Activated naive CD4-positive, alpha-beta T cell treated with anti-CD3 and anti-CD28 coated beads, Interleukin-2, amount 10 ng/mL, durations not matched to agents 7 days and 5 days (primary cell): ENCODE results near the gene CCDC175.

Source experiments
- CTCF ChIA-PET: fragments of 350-600 bp; sonication (Branson Sonifier 250); formaldehyde crosslinking; loops from one replicate; lab custom pipeline; 2021; ENCODE audit warnings: antibody characterized with exemption; lab: Charles Lee
- DNase-seq: peaks from one replicate; pipeline ENCODE4 v3.0.0-alpha.2; 2020
- H3K27ac Mint-ChIP-seq: one replicate; pipeline ENCODE4 v1.8.0; 2021; ENCODE audit warnings: mild to moderate bottlenecking, moderate library complexity, mixed read lengths
- H3K27me3 Mint-ChIP-seq: one replicate; pipeline ENCODE4 v1.8.0; 2021; ENCODE audit warnings: mild to moderate bottlenecking, mixed read lengths
- H3K36me3 Mint-ChIP-seq: one replicate; pipeline ENCODE4 v1.8.0; 2021; ENCODE audit warnings: mixed read lengths
- H3K4me1 Mint-ChIP-seq: one replicate; pipeline ENCODE4 v1.8.0; 2021; ENCODE audit warnings: mixed read lengths
- H3K4me3 Mint-ChIP-seq: one replicate; pipeline ENCODE4 v1.8.0; 2021; ENCODE audit warnings: mild to moderate bottlenecking, moderate library complexity, mixed read lengths
- H3K9me3 Mint-ChIP-seq: one replicate; pipeline ENCODE4 v1.8.0; 2021; ENCODE audit warnings: mixed read lengths

The CCDC175 gene

DNA sequence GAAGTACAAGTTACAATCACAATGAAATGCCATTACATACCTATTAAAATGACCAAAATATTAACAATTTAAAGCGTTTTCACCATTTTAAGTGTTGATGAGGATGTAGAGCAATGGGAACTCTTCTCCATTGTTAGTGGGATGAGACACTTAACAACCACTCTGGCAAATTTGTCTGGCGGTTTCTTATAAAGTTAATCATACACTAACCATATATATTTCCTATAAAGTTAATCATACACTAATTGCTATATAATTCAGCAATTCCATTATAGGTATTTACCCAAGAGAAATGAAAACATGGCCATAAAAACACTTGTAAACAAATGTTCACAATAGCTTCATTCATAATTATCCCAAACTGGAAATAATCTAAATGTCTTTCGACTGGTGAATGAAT, 56.4 kb downstream of the CCDC175 start:
- Mint-ChIP-seq H3K36me3 (no peaks in the 10 kb centered on the region), H3K27ac (no peak overlapping the region), H3K4me3 (no peak overlapping the region), H3K27me3 (peaks cover 4% of the 10 kb centered on the region), H3K4me1 (no peaks in the 10 kb centered on the region), H3K9me3 (no peaks in the 10 kb centered on the region)
- CTCF ChIA-PET, result no interaction called here
- DNase-seq, result no peak

DNA sequence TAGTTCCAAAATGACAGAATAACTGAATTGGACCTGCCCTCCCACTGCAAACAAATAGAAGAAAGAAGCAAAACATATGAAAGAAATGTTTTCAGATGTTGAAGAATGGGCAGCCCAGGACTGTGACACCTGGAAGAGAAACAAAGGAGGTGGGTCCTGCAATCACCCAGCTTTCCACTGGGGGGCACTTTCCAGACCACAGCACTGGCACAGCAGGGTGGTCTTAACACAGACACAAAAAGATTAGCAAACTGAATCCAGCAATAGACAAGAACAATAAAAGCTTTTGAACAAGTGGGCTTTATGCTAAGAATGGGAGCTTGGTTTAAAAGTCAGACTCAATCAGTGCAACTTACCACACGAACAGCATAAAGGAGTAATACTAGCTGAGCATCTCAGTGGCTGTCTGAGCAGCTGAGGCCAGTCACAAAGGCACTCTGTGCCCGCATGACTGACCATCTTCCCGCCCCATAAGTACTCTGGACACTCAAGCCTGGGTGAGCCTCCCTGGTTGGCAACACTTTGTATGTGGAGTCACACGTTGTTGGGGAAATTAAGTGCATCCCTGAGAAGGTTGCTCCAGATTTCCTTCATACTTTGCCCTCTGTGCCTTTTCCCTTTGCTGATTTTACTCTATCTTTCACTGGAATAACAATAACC, 64.6 kb downstream of the CCDC175 start:
- Mint-ChIP-seq H3K9me3 (no peaks in the 10 kb centered on the region), H3K27me3 (peaks cover 4% of the 10 kb centered on the region), H3K36me3 (no peaks in the 10 kb centered on the region), H3K4me3 (no peak overlapping the region), H3K4me1 (no peaks in the 10 kb centered on the region), H3K27ac (no peak overlapping the region)
- DNase-seq, result peak; percentile 26
- CTCF ChIA-PET, result interaction anchor here (2.3 kb wide), 1 partner anchor 65 kb away, joined by 11 read pairs; the partner anchor contains the start of gene CCDC175

DNA sequence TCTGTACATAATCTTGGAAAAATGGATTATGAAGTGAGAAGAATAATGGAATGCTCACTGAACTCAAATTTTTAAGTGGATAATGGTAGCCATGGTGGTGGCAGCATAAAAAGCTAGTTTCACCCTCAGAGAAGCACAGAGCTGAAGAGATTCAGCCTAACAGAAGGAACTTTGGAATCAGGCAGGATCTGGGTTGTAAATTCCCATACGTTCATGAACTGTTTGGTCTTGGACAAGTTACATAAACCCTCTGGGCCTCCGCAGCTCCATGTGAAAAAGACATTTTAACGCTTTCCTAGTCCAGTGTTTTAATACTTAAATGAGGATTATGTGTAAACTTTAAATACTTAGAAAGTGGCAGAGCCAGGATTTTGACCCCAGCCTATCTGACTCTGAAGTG, 65.6 kb downstream of the CCDC175 start:
- H3K36me3 Mint-ChIP-seq, result no peaks in the 10 kb centered on the region
- H3K27ac Mint-ChIP-seq, result no peak overlapping the region
- no peak overlapping the region for H3K4me3 Mint-ChIP-seq
- no peaks in the 10 kb centered on the region for H3K4me1 Mint-ChIP-seq
- DNase-seq, result no peak
- H3K27me3 Mint-ChIP-seq, result peaks cover 4% of the 10 kb centered on the region
- CTCF ChIA-PET, result interaction anchor here (0.8 to 5.3 kb wide), 3 partner anchors 66 to 1166 kb away, joined by 3 to 41 read pairs (median 4); partner anchors contain the start of gene CCDC175
- no peaks in the 10 kb centered on the region for H3K9me3 Mint-ChIP-seq

DNA sequence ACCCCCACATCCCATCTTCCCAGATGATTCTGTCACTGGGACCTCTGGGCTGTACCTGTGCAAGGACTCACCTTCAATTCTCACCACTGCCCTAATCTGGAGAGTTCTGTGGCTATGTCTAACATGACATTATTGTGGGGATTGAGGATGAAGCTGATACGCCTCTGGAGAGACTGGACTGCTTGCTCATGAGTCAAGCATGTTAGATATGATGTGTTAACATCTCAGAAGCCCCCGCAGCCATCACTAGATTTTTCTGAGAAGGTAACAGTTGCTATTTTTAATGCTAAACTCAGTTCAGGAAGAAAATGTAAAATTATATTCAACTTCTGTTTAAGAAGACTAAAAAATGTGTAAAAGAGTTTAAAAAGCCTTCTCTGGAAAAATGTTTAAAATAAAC, 66.6 kb downstream of the CCDC175 start:
- CTCF ChIA-PET, result interaction anchor here (0.8 to 5.3 kb wide), 4 partner anchors 67 to 1165 kb away, joined by 3 to 41 read pairs (median 4); partner anchors contain the start of gene CCDC175
- Mint-ChIP-seq H3K4me1 (peaks cover 2% of the 10 kb centered on the region), H3K27me3 (peaks cover 4% of the 10 kb centered on the region), H3K27ac (no peak overlapping the region), H3K4me3 (no peak overlapping the region), H3K36me3 (no peaks in the 10 kb centered on the region), H3K9me3 (no peaks in the 10 kb centered on the region)
- no peak for DNase-seq

DNA sequence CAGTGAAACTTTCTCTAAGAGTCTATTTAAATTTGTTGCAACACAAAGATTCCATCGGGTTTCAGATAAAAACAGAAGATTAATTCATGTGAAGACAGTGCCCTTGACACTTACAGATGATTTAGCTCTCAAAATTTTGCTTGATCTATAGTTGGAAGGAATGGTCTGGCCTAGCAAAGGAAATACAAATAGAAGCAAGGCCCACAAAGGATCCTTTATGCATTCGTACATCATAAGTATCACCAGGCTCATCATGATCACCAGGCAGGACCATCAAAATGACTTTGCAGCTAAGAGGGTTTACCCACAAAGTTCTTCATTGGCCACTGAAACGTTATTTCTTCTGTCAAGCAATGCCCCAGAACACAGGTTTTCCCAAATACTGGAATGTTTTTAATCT, 67.5 kb downstream of the CCDC175 start:
- DNase-seq, result no peak
- Mint-ChIP-seq H3K27me3 (peaks cover 4% of the 10 kb centered on the region), H3K36me3 (no peaks in the 10 kb centered on the region), H3K27ac (no peak overlapping the region), H3K9me3 (no peaks in the 10 kb centered on the region), H3K4me1 (peaks cover 10% of the 10 kb centered on the region), H3K4me3 (no peak overlapping the region)
- CTCF ChIA-PET, result interaction anchor here (0.7 to 5.3 kb wide), 3 partner anchors 10 to 758 kb away, joined by 3 to 41 read pairs (median 3); partner anchors contain the start of gene CCDC175

DNA sequence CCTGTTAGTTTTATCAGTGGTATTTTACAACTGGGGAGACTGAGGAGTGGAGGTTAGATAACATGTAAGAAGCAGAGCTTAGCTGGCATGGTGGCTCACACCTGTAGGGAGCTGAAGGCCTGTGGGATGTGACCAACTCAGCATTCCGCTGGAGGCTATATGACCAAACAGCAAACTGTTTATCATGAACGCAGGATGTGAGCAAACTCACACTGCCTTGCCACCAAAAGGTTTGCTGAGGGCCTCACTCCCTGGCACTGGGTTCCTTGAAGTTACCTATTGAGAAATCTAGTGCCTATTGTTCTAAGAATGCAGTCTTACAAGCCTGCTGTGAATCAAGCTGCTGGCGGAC, 68.9 kb downstream of the CCDC175 start:
- Mint-ChIP-seq H3K9me3 (no peaks in the 10 kb centered on the region), H3K27ac (no peak overlapping the region), H3K4me3 (no peak overlapping the region), H3K4me1 (peaks cover 11% of the 10 kb centered on the region), H3K27me3 (no peaks in the 10 kb centered on the region), H3K36me3 (peaks cover 2% of the 10 kb centered on the region)
- CTCF ChIA-PET, result interaction anchor here (0.8 to 5.3 kb wide), 9 partner anchors 24 to 676 kb away, joined by 3 to 41 read pairs (median 3); partner anchors contain the start of genes CCDC175, JKAMP and L3HYPDH
- no peak for DNase-seq

DNA sequence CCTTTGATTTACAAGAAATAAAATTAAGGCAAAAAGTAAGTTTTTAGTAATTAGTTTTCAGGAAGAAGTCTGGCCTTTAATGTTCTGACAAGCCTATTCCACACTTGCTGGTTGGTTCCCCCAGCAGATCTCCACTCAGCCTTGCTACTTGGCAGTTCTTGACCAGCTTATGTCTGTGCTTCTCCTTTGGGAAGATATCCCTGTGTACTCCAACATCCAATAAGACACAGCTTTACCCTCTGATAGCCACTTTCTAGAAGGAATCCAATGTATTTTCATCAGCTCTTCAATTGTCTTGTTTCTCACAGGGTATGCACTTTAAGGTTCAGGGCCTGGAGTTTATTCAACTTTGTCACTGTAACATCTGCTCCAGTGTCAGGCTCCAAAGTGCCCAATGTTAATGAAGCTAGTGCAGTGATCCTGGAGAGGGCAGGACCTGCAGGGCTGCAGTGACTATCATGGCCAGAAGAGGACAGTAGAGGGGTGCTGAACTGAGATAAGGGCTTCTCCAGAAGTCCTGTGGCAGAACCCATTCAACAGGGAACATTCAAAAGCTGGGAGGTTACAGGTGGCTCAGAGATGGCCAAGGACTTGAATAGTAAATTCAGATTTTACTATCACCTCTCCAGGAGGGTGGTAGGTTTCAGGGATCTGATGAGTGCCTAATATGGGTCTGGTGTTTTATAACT, 69.4 kb downstream of the CCDC175 start:
- Mint-ChIP-seq H3K9me3 (no peaks in the 10 kb centered on the region), H3K4me3 (no peak overlapping the region), H3K27me3 (no peaks in the 10 kb centered on the region), H3K36me3 (peaks cover 2% of the 10 kb centered on the region), H3K4me1 (peaks cover 11% of the 10 kb centered on the region), H3K27ac (no peak overlapping the region)
- CTCF ChIA-PET, result interaction anchor here (0.7 to 5.3 kb wide), 11 partner anchors 23 to 677 kb away, joined by 3 to 41 read pairs (median 3); partner anchors contain the start of genes CCDC175, JKAMP and L3HYPDH
- DNase-seq, result peak; percentile 73

DNA sequence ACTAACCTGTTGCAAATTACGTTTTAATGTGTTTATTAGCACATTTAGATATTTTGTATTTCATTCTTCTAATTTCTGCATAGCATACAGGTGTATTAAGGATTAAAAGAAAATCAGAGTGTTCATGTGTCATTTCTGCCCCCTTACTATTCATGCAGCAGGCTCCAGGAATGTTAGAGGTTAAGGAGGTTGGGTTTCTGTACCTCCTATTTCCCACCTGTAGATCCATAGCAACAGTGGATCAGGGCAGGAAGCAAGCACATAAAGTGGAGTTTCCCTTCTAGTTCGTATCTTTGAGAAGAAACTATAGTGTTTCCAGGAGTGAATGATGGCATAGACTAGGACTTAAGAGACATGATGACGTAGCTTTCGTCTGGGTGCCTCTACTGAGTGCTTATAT, 73.4 kb downstream of the CCDC175 start:
- CTCF ChIA-PET, result interaction anchor here (1.1 kb wide), 1 partner anchor 73 kb away, joined by 3 read pairs; the partner anchor contains the start of gene CCDC175
- Mint-ChIP-seq H3K27me3 (no peaks in the 10 kb centered on the region), H3K27ac (no peak overlapping the region), H3K36me3 (peaks cover 10% of the 10 kb centered on the region), H3K4me3 (no peak overlapping the region), H3K9me3 (no peaks in the 10 kb centered on the region), H3K4me1 (peaks cover 11% of the 10 kb centered on the region)
- no peak for DNase-seq

DNA sequence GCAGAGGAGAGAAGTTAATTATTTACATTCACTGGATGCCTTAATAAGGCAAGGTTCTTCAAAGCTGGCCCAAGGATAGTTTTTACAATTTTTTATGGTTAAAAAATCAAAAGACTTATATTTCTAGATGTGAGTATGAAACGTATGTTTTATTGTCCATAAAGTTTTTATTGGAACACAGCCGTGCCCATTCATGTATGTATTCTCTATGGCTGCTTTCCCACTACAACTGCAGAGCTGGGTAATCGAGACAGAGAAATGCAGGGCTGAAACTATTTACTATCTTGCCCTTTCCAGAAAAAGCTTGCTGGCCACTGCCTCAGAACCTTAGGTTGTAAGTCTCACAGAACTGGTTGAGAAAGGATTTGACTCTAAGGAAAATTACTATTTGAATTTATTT, 75.9 kb downstream of the CCDC175 start:
- DNase-seq, result no peak
- Mint-ChIP-seq H3K4me1 (peaks cover 11% of the 10 kb centered on the region), H3K4me3 (no peak overlapping the region), H3K36me3 (peaks cover 22% of the 10 kb centered on the region), H3K27me3 (no peaks in the 10 kb centered on the region), H3K27ac (no peak overlapping the region), H3K9me3 (no peaks in the 10 kb centered on the region)
- CTCF ChIA-PET, result interaction anchor here (1.1 kb wide), 1 partner anchor 76 kb away, joined by 4 read pairs; the partner anchor contains the start of gene CCDC175

DNA sequence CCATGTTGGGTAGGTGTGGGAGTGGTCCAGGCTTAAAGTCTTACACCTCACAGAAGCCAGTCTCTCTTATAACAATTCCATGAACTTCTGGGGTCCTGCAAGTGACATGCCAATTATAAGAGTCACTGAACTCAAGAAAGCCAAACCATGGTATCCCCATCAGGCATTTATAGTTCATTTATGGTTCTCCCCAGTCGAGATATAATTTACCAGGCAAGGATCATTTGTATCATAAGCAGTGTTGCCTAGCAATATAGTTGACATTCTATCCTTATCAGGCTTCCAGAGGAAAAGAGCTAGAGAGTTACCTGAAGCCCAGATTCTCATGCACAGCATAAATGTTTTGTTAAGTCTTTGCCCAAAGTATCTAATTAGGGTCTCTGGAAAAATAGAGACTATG, 84.2 kb downstream of the CCDC175 start:
- CTCF ChIA-PET, result interaction anchor here (0.5 kb wide), 1 partner anchor 356 kb away, joined by 3 read pairs; no protein-coding TSS in a partner anchor
- Mint-ChIP-seq H3K4me1 (peaks cover 17% of the 10 kb centered on the region), H3K27me3 (no peaks in the 10 kb centered on the region), H3K9me3 (no peaks in the 10 kb centered on the region), H3K4me3 (no peak overlapping the region), H3K36me3 (peaks cover 53% of the 10 kb centered on the region), H3K27ac (no peak overlapping the region)
- DNase-seq, result no peak

DNA sequence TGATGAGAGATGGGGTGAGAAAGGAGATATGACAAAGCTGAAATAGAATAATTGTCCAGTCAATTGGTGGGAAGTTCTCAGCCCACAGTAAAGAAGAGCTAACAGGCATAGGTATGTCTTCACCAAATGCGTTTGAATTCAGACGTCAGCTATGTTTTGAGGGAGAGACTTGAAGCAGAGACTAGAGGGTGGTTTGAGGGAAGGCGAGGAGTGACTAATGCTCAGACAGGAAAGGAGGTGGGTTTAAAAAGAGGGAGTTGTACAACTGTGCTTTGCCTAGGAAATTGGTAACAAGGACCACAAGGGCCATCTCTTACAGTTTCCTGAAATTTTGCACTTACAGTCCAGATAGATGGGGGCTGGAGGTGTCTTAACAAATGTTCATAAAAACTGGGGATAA, 85.9 kb downstream of the CCDC175 start:
- H3K4me3 Mint-ChIP-seq, result no peak overlapping the region
- H3K36me3 Mint-ChIP-seq, result peaks cover 46% of the 10 kb centered on the region
- H3K27me3 Mint-ChIP-seq, result no peaks in the 10 kb centered on the region
- CTCF ChIA-PET, result no interaction called here
- H3K4me1 Mint-ChIP-seq, result peaks cover 22% of the 10 kb centered on the region
- H3K9me3 Mint-ChIP-seq, result no peaks in the 10 kb centered on the region
- no peak for DNase-seq
- H3K27ac Mint-ChIP-seq, result no peak overlapping the region

DNA sequence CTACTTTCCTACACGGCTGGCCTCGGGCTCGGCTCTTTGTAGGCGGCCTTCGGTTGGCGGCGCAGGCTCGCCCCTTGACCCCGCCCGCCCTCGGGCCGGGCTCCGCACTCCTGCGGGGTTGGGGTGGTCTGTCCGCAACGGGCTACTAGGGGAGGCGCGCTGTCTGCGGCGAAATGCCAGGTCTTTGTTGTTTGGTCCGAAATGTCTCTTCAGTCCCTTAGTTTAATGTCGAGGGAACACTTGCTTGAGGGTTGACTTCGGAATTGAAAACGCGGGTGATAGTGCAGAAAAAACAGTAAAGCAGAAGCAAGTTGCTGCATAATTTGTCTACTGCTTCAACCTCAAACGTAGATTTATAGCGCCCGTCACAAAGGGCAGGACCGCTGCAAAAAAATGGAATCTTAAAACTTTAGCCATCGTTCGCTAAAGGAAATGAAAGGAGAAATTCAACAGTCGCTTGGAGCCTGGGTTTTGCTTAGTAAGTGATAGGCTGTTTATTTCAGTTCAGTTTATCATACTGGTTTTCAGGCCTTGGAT, 91.9 kb downstream of the CCDC175 start:
- H3K9me3 Mint-ChIP-seq, result no peaks in the 10 kb centered on the region
- peaks cover 55% of the 10 kb centered on the region for H3K4me1 Mint-ChIP-seq
- peak overlapping the region; percentile 94 for H3K27ac Mint-ChIP-seq
- peak overlapping the region; percentile 94 for H3K4me3 Mint-ChIP-seq
- no peaks in the 10 kb centered on the region for H3K27me3 Mint-ChIP-seq
- no peak for DNase-seq
- peaks cover 17% of the 10 kb centered on the region for H3K36me3 Mint-ChIP-seq
- CTCF ChIA-PET, result interaction anchor here (0.6 to 1.4 kb wide), 4 partner anchors 15 to 92 kb away, joined by 3 to 6 read pairs (median 4); partner anchors contain the start of gene CCDC175

DNA sequence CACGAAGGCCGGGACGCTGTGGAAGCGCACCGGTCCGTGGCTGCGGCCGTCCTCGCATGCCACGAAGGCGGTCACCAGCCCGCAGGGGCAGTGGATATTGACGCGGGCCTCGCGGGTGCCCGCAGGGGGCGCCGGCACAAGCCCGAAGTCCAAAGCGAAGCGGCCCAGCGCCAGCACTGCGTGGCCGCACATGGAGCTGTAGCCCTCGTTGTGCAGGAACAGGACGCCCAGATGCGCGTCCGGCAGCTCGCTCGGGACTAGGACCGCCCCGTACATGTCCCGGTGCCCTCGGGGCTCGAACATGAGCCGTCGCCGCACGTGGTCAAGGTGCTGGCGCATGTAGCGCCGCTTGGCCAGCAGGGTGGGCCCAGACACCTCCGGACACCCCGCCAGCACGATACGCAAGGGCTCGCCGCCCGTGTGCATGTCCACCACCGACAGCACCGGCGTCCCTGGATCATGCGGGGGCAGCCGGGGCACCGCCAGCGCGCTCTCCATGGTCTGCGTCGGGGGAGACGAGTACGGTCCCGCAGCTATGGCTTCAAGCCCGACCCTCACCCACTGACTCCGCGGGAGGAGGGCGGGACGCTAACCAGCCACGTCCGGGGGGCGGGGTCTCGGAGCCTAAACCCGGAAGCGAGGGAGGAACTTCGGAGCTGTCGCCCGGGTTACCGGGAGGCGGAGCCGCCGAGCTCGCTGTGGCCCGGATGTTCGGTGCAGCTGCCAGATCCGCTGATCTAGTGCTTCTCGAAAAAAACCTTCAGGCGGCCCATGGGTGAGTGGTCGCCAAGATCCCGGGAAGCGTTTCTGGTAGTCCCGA, 92.6 kb downstream of the CCDC175 start, which contains the start of the genes JKAMP and L3HYPDH:
Gene JKAMP, plus strand, starts transcription at position 699 of the 820 bp plus-strand sequence. Its CDS starts 73 bp downstream, at position 772.
Gene L3HYPDH, minus strand, starts transcription at position 590 of the 820 bp plus-strand sequence. Its CDS starts 92 bp downstream, at position 498.
- Mint-ChIP-seq H3K27ac (peak within 1 kb of the TSS; percentile 94), H3K4me3 (peak within 1 kb of the TSS; percentile 94), H3K27me3 (no peaks in the 10 kb centered on the region), H3K4me1 (peaks cover 55% of the 10 kb centered on the region), H3K36me3 (peaks cover 11% of the 10 kb centered on the region), H3K9me3 (no peaks in the 10 kb centered on the region)
- CTCF ChIA-PET, result interaction anchor here (0.6 to 1.4 kb wide), 5 partner anchors 13 to 93 kb away, joined by 3 to 6 read pairs (median 3); partner anchors contain the start of gene CCDC175
- DNase-seq, result peak; percentile 99
